ENCODE measurements around the gene LYPD5. TPM values are rescaled to one million over a fixed set of nuclear protein-coding genes. Genes with fewer than 3 reads are reported as not detected.

The LYPD5 gene
- total and polyA plus RNA-seq, 2 of the 13 experiments (the other 11 are each of a cell fraction or from before 2014, with no cell fraction given) = not detected

- TF ChIP-seq, protein P1, sequence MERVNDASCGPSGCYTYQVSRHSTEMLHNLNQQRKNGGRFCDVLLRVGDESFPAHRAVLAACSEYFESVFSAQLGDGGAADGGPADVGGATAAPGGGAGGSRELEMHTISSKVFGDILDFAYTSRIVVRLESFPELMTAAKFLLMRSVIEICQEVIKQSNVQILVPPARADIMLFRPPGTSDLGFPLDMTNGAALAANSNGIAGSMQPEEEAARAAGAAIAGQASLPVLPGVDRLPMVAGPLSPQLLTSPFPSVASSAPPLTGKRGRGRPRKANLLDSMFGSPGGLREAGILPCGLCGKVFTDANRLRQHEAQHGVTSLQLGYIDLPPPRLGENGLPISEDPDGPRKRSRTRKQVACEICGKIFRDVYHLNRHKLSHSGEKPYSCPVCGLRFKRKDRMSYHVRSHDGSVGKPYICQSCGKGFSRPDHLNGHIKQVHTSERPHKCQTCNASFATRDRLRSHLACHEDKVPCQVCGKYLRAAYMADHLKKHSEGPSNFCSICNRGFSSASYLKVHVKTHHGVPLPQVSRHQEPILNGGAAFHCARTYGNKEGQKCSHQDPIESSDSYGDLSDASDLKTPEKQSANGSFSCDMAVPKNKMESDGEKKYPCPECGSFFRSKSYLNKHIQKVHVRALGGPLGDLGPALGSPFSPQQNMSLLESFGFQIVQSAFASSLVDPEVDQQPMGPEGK (CRISPR knock-in tag; IDR thresholded peaks at IDR 0.05) = 0 out of 2 replicates have a peak, but pooled peaks have one; percentile 33
- TF ChIP-seq ELF1 (CRISPR knock-in tag; IDR thresholded peaks at IDR 0.05) (peak; percentile 96), PRDM10 (CRISPR knock-in tag; IDR thresholded peaks at IDR 0.05; ENCODE audit: low read depth) (peak; percentile 40; the same call in 1 of the 2 replicates), ZNF441 (CRISPR knock-in tag; IDR thresholded peaks at IDR 0.05; ENCODE audit: borderline replicate concordance) (0 out of 2 replicates have a peak, but pooled peaks have one; percentile 14), JUN (CRISPR knock-in tag; IDR thresholded peaks at IDR 0.05) (0 out of 2 replicates have a peak, but pooled peaks have one; percentile 2), ZNF790 (CRISPR knock-in tag; IDR thresholded peaks at IDR 0.05; ENCODE audit: borderline replicate concordance) (no peak), ZNF343 (CRISPR knock-in tag; IDR thresholded peaks at IDR 0.05) (0 out of 2 replicates have a peak, but pooled peaks have one; percentile 31), NFE2 (CRISPR knock-in tag; IDR thresholded peaks at IDR 0.05) (no peak), POGZ (CRISPR knock-in tag; IDR thresholded peaks at IDR 0.05) (peak; percentile 70), ZNF333 (CRISPR knock-in tag; IDR thresholded peaks at IDR 0.05; ENCODE audit: borderline replicate concordance) (0 out of 2 replicates have a peak, but pooled peaks have one; percentile 45), PHF20 (CRISPR knock-in tag; IDR thresholded peaks at IDR 0.05) (peak; percentile 74), POLR2A (IDR thresholded peaks at IDR 0.05; ENCODE audit: insufficient read depth in 1 of 2, low read depth in 2 of 2, low read length in 2 of 2) (peak; percentile 60 to 61), ZBTB10 (CRISPR knock-in tag; IDR thresholded peaks at IDR 0.05; ENCODE audit: borderline replicate concordance) (no peak), ZFY (CRISPR knock-in tag; IDR thresholded peaks at IDR 0.05) (peak; percentile 73)
- TF ChIP-seq, protein P2, sequence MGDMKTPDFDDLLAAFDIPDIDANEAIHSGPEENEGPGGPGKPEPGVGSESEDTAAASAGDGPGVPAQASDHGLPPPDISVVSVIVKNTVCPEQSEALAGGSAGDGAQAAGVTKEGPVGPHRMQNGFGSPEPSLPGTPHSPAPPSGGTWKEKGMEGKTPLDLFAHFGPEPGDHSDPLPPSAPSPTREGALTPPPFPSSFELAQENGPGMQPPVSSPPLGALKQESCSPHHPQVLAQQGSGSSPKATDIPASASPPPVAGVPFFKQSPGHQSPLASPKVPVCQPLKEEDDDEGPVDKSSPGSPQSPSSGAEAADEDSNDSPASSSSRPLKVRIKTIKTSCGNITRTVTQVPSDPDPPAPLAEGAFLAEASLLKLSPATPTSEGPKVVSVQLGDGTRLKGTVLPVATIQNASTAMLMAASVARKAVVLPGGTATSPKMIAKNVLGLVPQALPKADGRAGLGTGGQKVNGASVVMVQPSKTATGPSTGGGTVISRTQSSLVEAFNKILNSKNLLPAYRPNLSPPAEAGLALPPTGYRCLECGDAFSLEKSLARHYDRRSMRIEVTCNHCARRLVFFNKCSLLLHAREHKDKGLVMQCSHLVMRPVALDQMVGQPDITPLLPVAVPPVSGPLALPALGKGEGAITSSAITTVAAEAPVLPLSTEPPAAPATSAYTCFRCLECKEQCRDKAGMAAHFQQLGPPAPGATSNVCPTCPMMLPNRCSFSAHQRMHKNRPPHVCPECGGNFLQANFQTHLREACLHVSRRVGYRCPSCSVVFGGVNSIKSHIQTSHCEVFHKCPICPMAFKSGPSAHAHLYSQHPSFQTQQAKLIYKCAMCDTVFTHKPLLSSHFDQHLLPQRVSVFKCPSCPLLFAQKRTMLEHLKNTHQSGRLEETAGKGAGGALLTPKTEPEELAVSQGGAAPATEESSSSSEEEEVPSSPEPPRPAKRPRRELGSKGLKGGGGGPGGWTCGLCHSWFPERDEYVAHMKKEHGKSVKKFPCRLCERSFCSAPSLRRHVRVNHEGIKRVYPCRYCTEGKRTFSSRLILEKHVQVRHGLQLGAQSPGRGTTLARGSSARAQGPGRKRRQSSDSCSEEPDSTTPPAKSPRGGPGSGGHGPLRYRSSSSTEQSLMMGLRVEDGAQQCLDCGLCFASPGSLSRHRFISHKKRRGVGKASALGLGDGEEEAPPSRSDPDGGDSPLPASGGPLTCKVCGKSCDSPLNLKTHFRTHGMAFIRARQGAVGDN (CRISPR knock-in tag; IDR thresholded peaks at IDR 0.05) = peak; percentile 61
Observed at GRCh38 chr19:43826787-43827754, 24.8 kb upstream of the LYPD5 start, which contains the start of gene ZNF283 (continued).

All from HepG2 (cell line).